Esophagus muscularis mucosa (tissue), 4 donors: ENCODE data around the gene UPF1. TPM values are rescaled to one million over a fixed set of nuclear protein-coding genes. Genes with fewer than 3 reads are reported as not detected.

Experiments
- DNase-seq: peaks from one replicate; pipeline ENCODE4 v3.0.0-alpha.2; 2017; ENCODE audit errors: extremely low spot score
- H3K27ac ChIP-seq, 4 donors: fragments of 200-600 bp; sonication (generic); replicated peaks in 1 of 4; 1 replicate in 3 of 4; 2 replicates in 1 of 4; pipeline ENCODE4 v1.5.1; 2016 to 2019; ENCODE audit warnings: mild to moderate bottlenecking in 1 of 4
- H3K27me3 ChIP-seq, 4 donors: fragments of 200-600 bp; sonication (generic); one replicate each; pipeline versions ENCODE4 v1.5.1 to v1.6.0; 2016 to 2019
- H3K36me3 ChIP-seq, 4 donors: fragments of 200-600 bp; sonication (generic); one replicate each; pipeline ENCODE4 v1.5.1; 2016 to 2019
- H3K4me1 ChIP-seq, 4 donors: fragments of 200-600 bp; sonication (generic); one replicate each; pipeline ENCODE4 v1.5.1; 2016 to 2019
- H3K4me3 ChIP-seq, 4 donors: fragments of 200-600 bp; sonication (generic); 1 replicate in 2 of 4; 2 replicates in 2 of 4; pipeline ENCODE4 v1.5.1; 2016 to 2019; ENCODE audit warnings: mild to moderate bottlenecking in 4 of 4, moderate library complexity in 1 of 4
- H3K9me3 ChIP-seq, 4 donors: fragments of 200-600 bp; sonication (generic); 1 replicate in 3 of 4; 2 replicates in 1 of 4; pipeline ENCODE4 v1.5.1; 2016 to 2019
- EP300 ChIP-seq: sonication (generic); formaldehyde crosslinking; IDR thresholded peaks from one replicate; pipeline ENCODE4 v1.6.1; 2017; ENCODE audit warnings: antibody characterized with exemption
- POLR2A ChIP-seq: fragments of 450-650 bp; IDR thresholded peaks from one replicate; pipeline ENCODE4 v1.6.1; 2017; ENCODE audit warnings: antibody characterized with exemption, moderate library complexity, mild to moderate bottlenecking, low read depth
- POLR2AphosphoS5 ChIP-seq, 2 donors: sonication (generic); formaldehyde crosslinking; IDR thresholded peaks; one replicate each; pipeline ENCODE4 v1.6.1; 2017; ENCODE audit warnings: antibody characterized with exemption in 2 of 2
- WGBS: methylation state at CpG from one replicate; pipeline ENCODE4 v1.1.5; 2018; 5-methylcytosine and 5-hydroxymethylcytosine counted together
- intact Hi-C: fragments of 100-400 bp; cut with DNase I; formaldehyde crosslinking; loops from one replicate; pipeline ENCODE4 v1.15.1; 2023
- total RNA-seq, 4 donors: library from RNA; depleted of rRNA; stranded (reverse); fragments of >200 nt; gene quantifications; one replicate each; pipeline versions ENCODE4 v1.1.0 to v1.2.1, GENCODE V29; 2016
- TF ChIP-seq, protein P1 (sequence below), 3 experiments: fragments of 200-600 bp in 2 of 3; fragments of 450-650 bp in 1 of 3; sonication (generic) in 2 of 3; IDR thresholded peaks; one replicate each; pipeline ENCODE4 v1.5.1; 2017 to 2019; ENCODE audit warnings: antibody characterized with exemption in 3 of 3, mild to moderate bottlenecking in 2 of 3, moderate library complexity in 1 of 3

Gene UPF1
- total RNA-seq, 4 donors from 2014 or later: 54.8 to 116 (median 77.4) TPM

GRCh38 chr19:18803550-18804138 is 28.1 kb upstream of the UPF1 start:
- peaks cover 0 to 50% (median 0%) of the 10 kb centered on the region in 4 donors for H3K27me3 ChIP-seq
- no peaks in the 10 kb centered on the region for H3K9me3 ChIP-seq
- H3K36me3 ChIP-seq: no peaks in the 10 kb centered on the region
- no peak for DNase-seq
- TF ChIP-seq POLR2A: no peak
- TF ChIP-seq POLR2AphosphoS5 (IDR thresholded peaks at IDR 0.05): no peak
- TF ChIP-seq EP300: no peak
- TF ChIP-seq, protein P1, sequence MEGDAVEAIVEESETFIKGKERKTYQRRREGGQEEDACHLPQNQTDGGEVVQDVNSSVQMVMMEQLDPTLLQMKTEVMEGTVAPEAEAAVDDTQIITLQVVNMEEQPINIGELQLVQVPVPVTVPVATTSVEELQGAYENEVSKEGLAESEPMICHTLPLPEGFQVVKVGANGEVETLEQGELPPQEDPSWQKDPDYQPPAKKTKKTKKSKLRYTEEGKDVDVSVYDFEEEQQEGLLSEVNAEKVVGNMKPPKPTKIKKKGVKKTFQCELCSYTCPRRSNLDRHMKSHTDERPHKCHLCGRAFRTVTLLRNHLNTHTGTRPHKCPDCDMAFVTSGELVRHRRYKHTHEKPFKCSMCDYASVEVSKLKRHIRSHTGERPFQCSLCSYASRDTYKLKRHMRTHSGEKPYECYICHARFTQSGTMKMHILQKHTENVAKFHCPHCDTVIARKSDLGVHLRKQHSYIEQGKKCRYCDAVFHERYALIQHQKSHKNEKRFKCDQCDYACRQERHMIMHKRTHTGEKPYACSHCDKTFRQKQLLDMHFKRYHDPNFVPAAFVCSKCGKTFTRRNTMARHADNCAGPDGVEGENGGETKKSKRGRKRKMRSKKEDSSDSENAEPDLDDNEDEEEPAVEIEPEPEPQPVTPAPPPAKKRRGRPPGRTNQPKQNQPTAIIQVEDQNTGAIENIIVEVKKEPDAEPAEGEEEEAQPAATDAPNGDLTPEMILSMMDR (IDR thresholded peaks at IDR 0.05): no peak
- H3K4me1 ChIP-seq: peaks cover 0 to 1% (median 0%) of the 10 kb centered on the region in 4 donors
- H3K27ac ChIP-seq: no peak overlapping the region
- intact Hi-C loops: no loop called here
- 90% methylated on average over 5 of the region's 5 CpGs for WGBS
- no peak overlapping the region for H3K4me3 ChIP-seq

- WGBS: 93% methylated on average over 15 of the region's 15 CpGs
- no peaks in the 10 kb centered on the region for H3K36me3 ChIP-seq
- no peak overlapping the region for H3K4me3 ChIP-seq
- no peaks in the 10 kb centered on the region for H3K9me3 ChIP-seq
- no peak overlapping the region for H3K27ac ChIP-seq
- intact Hi-C loops: no loop called here
- TF ChIP-seq EP300: no peak
- no peak for TF ChIP-seq POLR2AphosphoS5 (IDR thresholded peaks at IDR 0.05)
- no peak for TF ChIP-seq POLR2A
- TF ChIP-seq, protein P1 (IDR thresholded peaks at IDR 0.05): no peak
- peaks cover 0 to 7% (median 3%) of the 10 kb centered on the region in 4 donors for H3K4me1 ChIP-seq
- peaks cover 0 to 44% (median 0%) of the 10 kb centered on the region in 4 donors for H3K27me3 ChIP-seq
- no peak for DNase-seq
These were observed 27.6 kb upstream of the UPF1 start for GRCh38 chr19:18804139-18804601.

DNA sequence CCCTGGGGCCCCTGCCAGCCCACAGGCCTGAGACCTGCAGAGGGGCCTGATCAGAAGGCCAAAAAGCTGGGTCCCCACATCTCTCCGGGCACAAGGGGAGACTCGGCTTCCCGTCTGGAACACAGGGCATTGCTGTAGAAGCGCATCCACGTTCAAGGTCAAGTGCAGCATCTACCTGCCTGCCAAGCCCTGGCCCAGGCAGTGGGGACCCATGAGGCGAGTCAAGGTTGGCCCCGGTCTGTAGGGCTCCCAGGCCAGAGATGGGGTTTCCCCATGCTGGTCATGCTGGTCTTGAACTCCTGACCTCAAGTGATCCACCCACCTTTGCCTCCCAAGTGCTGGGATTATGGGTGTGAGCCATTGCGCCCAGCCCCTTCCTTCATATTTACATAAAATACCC is 27.1 kb upstream of the UPF1 start:
- 88% methylated on average over 4 of the region's 8 CpGs for WGBS
- intact Hi-C loops: no loop called here

GRCh38 chr19:18807861-18808331 is 23.9 kb upstream of the UPF1 start:
- DNase-seq: no peak
- no peaks in the 10 kb centered on the region for H3K36me3 ChIP-seq
- no peaks in the 10 kb centered on the region for H3K9me3 ChIP-seq
- intact Hi-C loops: no loop called here
- H3K27me3 ChIP-seq: peaks cover 0 to 20% (median 0%) of the 10 kb centered on the region in 4 donors
- WGBS: 82% methylated on average over 15 of the region's 19 CpGs
- H3K27ac ChIP-seq: no peak overlapping the region
- H3K4me1 ChIP-seq: peaks cover 0 to 15% (median 6%) of the 10 kb centered on the region in 4 donors
- H3K4me3 ChIP-seq: no peak overlapping the region
- no peak for TF ChIP-seq EP300
- TF ChIP-seq, protein P1 (IDR thresholded peaks at IDR 0.05): no peak
- no peak for TF ChIP-seq POLR2AphosphoS5 (IDR thresholded peaks at IDR 0.05)
- no peak for TF ChIP-seq POLR2A

More for the DNA sequence above, 27.1 kb upstream of the UPF1 start:
- H3K36me3 ChIP-seq: no peaks in the 10 kb centered on the region
- H3K9me3 ChIP-seq: no peaks in the 10 kb centered on the region
- TF ChIP-seq POLR2AphosphoS5 (IDR thresholded peaks at IDR 0.05) (no peak), EP300 (no peak), POLR2A (no peak)
- TF ChIP-seq, protein P1 (IDR thresholded peaks at IDR 0.05): no peak
- H3K4me1 ChIP-seq: peaks cover 0 to 11% (median 6%) of the 10 kb centered on the region in 4 donors
- no peak overlapping the region for H3K4me3 ChIP-seq
- peaks cover 0 to 40% (median 0%) of the 10 kb centered on the region in 4 donors for H3K27me3 ChIP-seq
- no peak overlapping the region for H3K27ac ChIP-seq
- no peak for DNase-seq
